ENCODE measurements around the gene CDKAL1.

DNA sequence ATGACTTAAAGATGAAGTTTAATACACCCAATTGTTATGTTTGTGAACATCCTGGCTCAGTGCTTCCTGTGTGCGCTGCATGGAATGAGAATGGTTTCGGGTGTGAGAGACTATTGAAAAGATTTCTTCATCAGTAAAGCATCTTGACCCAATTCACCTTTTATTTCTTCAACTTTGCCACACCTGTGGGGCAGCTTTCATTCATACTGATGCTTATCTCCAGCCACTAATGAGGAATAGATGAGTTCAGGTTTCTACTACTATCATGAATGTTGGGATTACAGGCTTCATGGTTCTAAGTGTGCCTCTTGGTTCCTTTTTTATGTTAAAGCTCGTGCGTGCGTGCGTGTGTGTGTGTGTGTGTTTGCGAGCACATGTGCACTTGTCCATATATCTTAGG, 685.6 kb downstream of the CDKAL1 start:
- TF ChIP-seq, protein P1, sequence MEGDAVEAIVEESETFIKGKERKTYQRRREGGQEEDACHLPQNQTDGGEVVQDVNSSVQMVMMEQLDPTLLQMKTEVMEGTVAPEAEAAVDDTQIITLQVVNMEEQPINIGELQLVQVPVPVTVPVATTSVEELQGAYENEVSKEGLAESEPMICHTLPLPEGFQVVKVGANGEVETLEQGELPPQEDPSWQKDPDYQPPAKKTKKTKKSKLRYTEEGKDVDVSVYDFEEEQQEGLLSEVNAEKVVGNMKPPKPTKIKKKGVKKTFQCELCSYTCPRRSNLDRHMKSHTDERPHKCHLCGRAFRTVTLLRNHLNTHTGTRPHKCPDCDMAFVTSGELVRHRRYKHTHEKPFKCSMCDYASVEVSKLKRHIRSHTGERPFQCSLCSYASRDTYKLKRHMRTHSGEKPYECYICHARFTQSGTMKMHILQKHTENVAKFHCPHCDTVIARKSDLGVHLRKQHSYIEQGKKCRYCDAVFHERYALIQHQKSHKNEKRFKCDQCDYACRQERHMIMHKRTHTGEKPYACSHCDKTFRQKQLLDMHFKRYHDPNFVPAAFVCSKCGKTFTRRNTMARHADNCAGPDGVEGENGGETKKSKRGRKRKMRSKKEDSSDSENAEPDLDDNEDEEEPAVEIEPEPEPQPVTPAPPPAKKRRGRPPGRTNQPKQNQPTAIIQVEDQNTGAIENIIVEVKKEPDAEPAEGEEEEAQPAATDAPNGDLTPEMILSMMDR (conservative IDR thresholded peaks at IDR 0.05) = no peak
- no peak for TF ChIP-seq EZH2 (IDR thresholded peaks at IDR 0.05; ENCODE audit: low read depth)
